MCF 10A (cell line): ENCODE data around the gene SCRG1. TPM values are rescaled to one million over a fixed set of nuclear protein-coding genes. Genes with fewer than 3 reads are reported as not detected.

ENCODE experiments used
- BruUV-seq: library from RNA; stranded (reverse); fragments of 400-500 nt; replicated peaks from 2 replicates; lab custom pipeline; 2021; lab: Mats Ljungman, UMichigan
- CTCF ChIA-PET: fragments of 300-600 bp; sonication (Branson Sonifier 250); formaldehyde crosslinking; extraction: SDS; loops from one replicate; lab custom pipeline; 2021; ENCODE audit warnings: antibody characterized with exemption, inconsistent platforms; lab: Yijun Ruan, JAX
- POLR2A ChIA-PET: fragments of 300-600, 350-650 bp; sonication (Branson Sonifier 250); formaldehyde crosslinking; extraction: SDS; loops from one replicate; lab custom pipeline; 2020; ENCODE audit warnings: antibody characterized with exemption, inconsistent platforms; lab: Yijun Ruan, JAX
- DNase-seq: peaks from one replicate; pipeline ENCODE4 v3.0.0-alpha.2; 2018; ENCODE audit not compliant: unreplicated experiment
- H3K27ac Mint-ChIP-seq: one replicate; pipeline ENCODE4 v1.8.0; 2022; ENCODE audit warnings: mild to moderate bottlenecking, low read depth, mixed read lengths; ENCODE audit not compliant: unreplicated experiment
- H3K27me3 Mint-ChIP-seq: one replicate; pipeline ENCODE4 v1.8.0; 2022; ENCODE audit warnings: mixed read lengths; ENCODE audit not compliant: insufficient read depth, unreplicated experiment
- H3K36me3 Mint-ChIP-seq: one replicate; pipeline ENCODE4 v1.8.0; 2022; ENCODE audit warnings: mild to moderate bottlenecking, moderate library complexity, mixed read lengths; ENCODE audit not compliant: insufficient read depth, unreplicated experiment
- H3K4me1 Mint-ChIP-seq: one replicate; pipeline ENCODE4 v1.8.0; 2022; ENCODE audit warnings: mixed read lengths; ENCODE audit not compliant: insufficient read depth, unreplicated experiment
- H3K4me3 Mint-ChIP-seq: one replicate; pipeline ENCODE4 v1.8.0; 2022; ENCODE audit warnings: mild to moderate bottlenecking, moderate library complexity, mixed read lengths; ENCODE audit not compliant: unreplicated experiment
- H3K9me3 Mint-ChIP-seq: one replicate; pipeline ENCODE4 v1.8.0; 2022; ENCODE audit warnings: mixed read lengths; ENCODE audit not compliant: unreplicated experiment
- intact Hi-C: fragments of 100-400 bp; cut with micrococcal nuclease; formaldehyde crosslinking; loops from 2 replicates; pipeline ENCODE4 v1.14.1; 2022
- total RNA-seq: library from RNA; stranded (reverse); gene quantifications from 2 replicates; pipeline ENCODE4 v1.2.3, GENCODE V29; 2022
- TF ChIP-seq, protein P1 (sequence below): fragments of 200-600 bp; IDR thresholded peaks from one replicate; pipeline ENCODE4 v1.8.0; 2022; ENCODE audit warnings: antibody characterized with exemption, mild to moderate bottlenecking; ENCODE audit not compliant: unreplicated experiment

Gene SCRG1
- total RNA-seq, 1 experiment from 2014 or later: not detected

DNA sequence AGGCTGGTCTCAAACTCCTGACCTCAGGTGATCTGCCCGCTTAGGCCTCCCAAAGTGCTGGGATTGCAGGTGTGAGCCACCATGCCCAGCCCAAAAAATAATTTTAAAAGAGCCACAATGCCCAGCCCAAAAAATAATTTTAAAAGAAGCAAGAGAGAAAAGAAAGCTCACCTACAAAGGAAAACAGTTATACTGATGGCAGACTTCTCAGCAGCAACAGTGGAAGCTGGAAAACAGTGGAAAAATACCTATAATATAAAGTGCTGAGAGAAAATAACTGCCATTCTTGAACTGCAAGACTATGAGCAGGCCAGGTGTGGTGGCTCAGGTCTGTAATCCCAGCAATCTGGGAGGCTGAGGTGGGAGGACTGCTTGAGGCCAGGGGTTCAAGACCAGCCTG is 51.4 kb downstream of the SCRG1 start:
- no peaks in the 10 kb centered on the region for H3K36me3 Mint-ChIP-seq
- no peak overlapping the region for H3K4me3 Mint-ChIP-seq
- H3K27ac Mint-ChIP-seq: no peak overlapping the region
- no peaks in the 10 kb centered on the region for H3K4me1 Mint-ChIP-seq
- CTCF ChIA-PET: interaction anchor here (1.2 to 1.5 kb wide), 2 partner anchors 13 to 73 kb away, joined by 4 read pairs; no protein-coding TSS in a partner anchor
- POLR2A ChIA-PET: interaction anchor here (4.3 kb wide), 1 partner anchor 22 kb away, joined by 26 read pairs; the partner anchor contains the start of gene SAP30
- intact Hi-C loops: no loop called here
- H3K27me3 Mint-ChIP-seq: no peaks in the 10 kb centered on the region
- no peaks in the 10 kb centered on the region for H3K9me3 Mint-ChIP-seq
- no peak for DNase-seq
- no TSS peak for BruUV-seq
- TF ChIP-seq, protein P1, sequence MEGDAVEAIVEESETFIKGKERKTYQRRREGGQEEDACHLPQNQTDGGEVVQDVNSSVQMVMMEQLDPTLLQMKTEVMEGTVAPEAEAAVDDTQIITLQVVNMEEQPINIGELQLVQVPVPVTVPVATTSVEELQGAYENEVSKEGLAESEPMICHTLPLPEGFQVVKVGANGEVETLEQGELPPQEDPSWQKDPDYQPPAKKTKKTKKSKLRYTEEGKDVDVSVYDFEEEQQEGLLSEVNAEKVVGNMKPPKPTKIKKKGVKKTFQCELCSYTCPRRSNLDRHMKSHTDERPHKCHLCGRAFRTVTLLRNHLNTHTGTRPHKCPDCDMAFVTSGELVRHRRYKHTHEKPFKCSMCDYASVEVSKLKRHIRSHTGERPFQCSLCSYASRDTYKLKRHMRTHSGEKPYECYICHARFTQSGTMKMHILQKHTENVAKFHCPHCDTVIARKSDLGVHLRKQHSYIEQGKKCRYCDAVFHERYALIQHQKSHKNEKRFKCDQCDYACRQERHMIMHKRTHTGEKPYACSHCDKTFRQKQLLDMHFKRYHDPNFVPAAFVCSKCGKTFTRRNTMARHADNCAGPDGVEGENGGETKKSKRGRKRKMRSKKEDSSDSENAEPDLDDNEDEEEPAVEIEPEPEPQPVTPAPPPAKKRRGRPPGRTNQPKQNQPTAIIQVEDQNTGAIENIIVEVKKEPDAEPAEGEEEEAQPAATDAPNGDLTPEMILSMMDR: no peak

DNA sequence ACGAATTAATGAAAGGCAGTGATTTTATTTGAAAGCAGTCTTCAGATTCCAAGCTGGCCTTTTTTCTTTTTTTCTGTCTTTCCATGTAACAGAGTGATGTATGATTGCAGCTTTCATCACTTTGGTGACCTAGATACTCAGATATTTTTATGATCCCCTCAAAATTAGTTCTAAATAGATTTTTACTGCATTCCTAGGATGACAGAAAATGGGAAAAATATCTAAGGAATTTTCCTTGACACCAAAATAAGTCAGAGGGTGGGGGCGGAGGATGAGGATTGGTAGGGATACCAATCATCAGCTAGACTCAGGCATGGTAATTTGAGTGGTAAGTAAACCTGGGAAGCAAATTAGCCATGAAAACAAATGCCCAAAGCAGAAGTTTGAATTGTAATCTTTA is 52.8 kb downstream of the SCRG1 start:
- TF ChIP-seq, protein P1: no peak
- DNase-seq: no peak
- Mint-ChIP-seq H3K4me1 (no peaks in the 10 kb centered on the region), H3K9me3 (no peaks in the 10 kb centered on the region), H3K27ac (no peak overlapping the region), H3K27me3 (no peaks in the 10 kb centered on the region), H3K4me3 (no peak overlapping the region), H3K36me3 (no peaks in the 10 kb centered on the region)
- POLR2A ChIA-PET: interaction anchor here (3.8 to 4.3 kb wide), 2 partner anchors 12 to 23 kb away, joined by 26 to 37 read pairs; partner anchors contain the start of genes HMGB2 and SAP30
- BruUV-seq: no TSS peak
- intact Hi-C loops: no loop called here
- CTCF ChIA-PET: interaction anchor here (0.6 to 1.0 kb wide), 4 partner anchors 9 to 362 kb away, joined by 3 to 4 read pairs (median 3); no protein-coding TSS in a partner anchor

DNA sequence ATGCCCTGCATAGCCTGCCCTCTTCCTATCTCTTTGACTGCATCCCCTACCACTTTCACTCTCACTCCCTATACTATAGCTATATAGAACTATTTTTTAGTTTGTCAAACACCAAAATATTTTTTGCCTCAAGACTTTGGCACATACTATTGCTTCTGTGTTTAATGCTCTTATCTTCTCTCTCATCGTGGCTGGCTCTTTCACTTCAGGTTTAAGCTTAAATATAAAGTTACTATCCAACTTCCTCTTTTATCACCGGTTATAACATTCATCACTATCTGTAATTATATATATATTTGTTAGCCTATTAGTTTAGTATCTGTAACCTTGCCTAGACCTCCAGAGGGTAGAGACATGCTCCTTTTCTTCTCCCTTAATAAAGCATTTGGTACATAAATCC is 53.3 kb downstream of the SCRG1 start:
- no peak overlapping the region for H3K4me3 Mint-ChIP-seq
- DNase-seq: no peak
- TF ChIP-seq, protein P1: no peak
- no peaks in the 10 kb centered on the region for H3K36me3 Mint-ChIP-seq
- no peaks in the 10 kb centered on the region for H3K9me3 Mint-ChIP-seq
- CTCF ChIA-PET: interaction anchor here (0.6 to 0.7 kb wide), 2 partner anchors 10 to 11 kb away, joined by 3 to 4 read pairs; no protein-coding TSS in a partner anchor
- POLR2A ChIA-PET: interaction anchor here (1.6 to 4.3 kb wide), 3 partner anchors 11 to 28 kb away, joined by 4 to 37 read pairs (median 26); partner anchors contain the start of genes HMGB2 and SAP30
- H3K4me1 Mint-ChIP-seq: no peaks in the 10 kb centered on the region
- H3K27me3 Mint-ChIP-seq: no peaks in the 10 kb centered on the region
- BruUV-seq: no TSS peak
- no peak overlapping the region for H3K27ac Mint-ChIP-seq
- intact Hi-C loops: no loop called here

DNA sequence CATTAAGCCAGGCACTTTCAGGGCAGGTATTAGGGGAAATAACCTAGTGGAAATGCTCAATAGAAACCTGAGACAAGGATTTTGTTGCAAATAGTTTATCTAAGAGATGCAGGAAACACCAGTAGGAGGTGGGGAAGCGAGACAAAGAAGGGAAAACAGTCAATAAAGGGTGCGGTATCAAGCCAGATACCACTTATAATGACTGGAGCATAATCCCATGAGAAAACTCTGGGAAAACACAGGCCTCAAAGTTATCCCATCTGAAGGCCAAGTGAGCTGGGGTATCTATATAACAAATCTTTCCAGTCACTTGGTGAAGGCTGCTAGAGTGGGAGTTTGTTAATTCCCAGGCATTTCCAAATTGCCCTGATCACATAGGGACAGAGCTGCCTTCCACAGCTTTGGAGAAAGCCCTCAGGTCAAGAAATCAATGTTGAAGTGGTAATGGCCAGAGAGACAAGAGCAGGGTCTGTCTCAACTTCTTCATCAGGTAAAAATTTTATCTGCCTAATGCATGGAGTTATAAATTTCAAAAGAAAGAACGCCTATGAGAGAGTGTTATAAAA is 55.0 kb downstream of the SCRG1 start:
- POLR2A ChIA-PET: interaction anchor here (1.6 to 4.3 kb wide), 3 partner anchors 10 to 30 kb away, joined by 4 to 37 read pairs (median 26); partner anchors contain the start of genes HMGB2 and SAP30
- intact Hi-C loops: no loop called here
- no TSS peak for BruUV-seq

More for the DNA sequence above, 55.0 kb downstream of the SCRG1 start:
- CTCF ChIA-PET: no interaction called here
- Mint-ChIP-seq H3K27me3 (no peaks in the 10 kb centered on the region), H3K4me3 (no peak overlapping the region), H3K36me3 (no peaks in the 10 kb centered on the region), H3K9me3 (no peaks in the 10 kb centered on the region), H3K27ac (no peak overlapping the region), H3K4me1 (no peaks in the 10 kb centered on the region)
- TF ChIP-seq, protein P1: no peak
- DNase-seq: no peak
